AG04450 (cell line): Measurements from ENCODE around the gene SATB2. TPM values are rescaled to one million over a fixed set of nuclear protein-coding genes. Genes with fewer than 3 reads are reported as not detected.

Experiments used
- CTCF ChIA-PET: fragments of 300-600, 350-600 bp; formaldehyde crosslinking; extraction: SDS; loops from one replicate; lab custom pipeline; 2022; ENCODE audit warnings: antibody characterized with exemption, inconsistent platforms; lab: Charles Lee
- POLR2A ChIA-PET: fragments of 350-600 bp; formaldehyde crosslinking; extraction: SDS; loops from one replicate; lab custom pipeline; 2021; ENCODE audit warnings: antibody characterized with exemption, inconsistent platforms; lab: Yijun Ruan, JAX
- DNase-seq: peaks from one replicate; pipeline ENCODE4 v3.0.0-alpha.2; 2011; ENCODE audit warnings: low read depth, low spot score
- H3K27ac ChIP-seq: one replicate; pipeline ENCODE4 v1.5.1; 2012; ENCODE audit warnings: low read depth, low read length, control low read depth
- H3K27me3 ChIP-seq: one replicate; pipeline ENCODE4 v1.6.0; 2012; ENCODE audit warnings: low read length; ENCODE audit not compliant: control insufficient read depth, insufficient read depth
- H3K4me3 ChIP-seq: 2 replicates; pipeline ENCODE4 v1.5.1; 2011; ENCODE audit warnings: mild to moderate bottlenecking, low read depth, low read length, control low read depth
- H3K9me3 ChIP-seq: 2 replicates; pipeline ENCODE4 v1.5.1; 2012; ENCODE audit warnings: low read length; ENCODE audit not compliant: control insufficient read depth, insufficient read depth
- CTCF ChIP-seq: IDR thresholded peaks from 2 replicates; pipeline ENCODE4 v1.5.1; 2011; ENCODE audit warnings: low read depth, low read length, control low read depth, inconsistent platforms
- polyA plus RNA-seq: library from polyadenylated mRNA; depleted of rRNA; stranded (reverse); fragments of >200 nt; gene quantifications from 2 replicates; pipeline ENCODE4 v1.2.3, GENCODE V29; 2011

Gene SATB2
- polyA plus RNA-seq, 1 experiment, result 5.0 TPM

GRCh38 chr2:199480966-199481365 is 23.2 kb upstream of the SATB2 start:
- DNase-seq, result no peak
- H3K27ac ChIP-seq, result no peak overlapping the region
- no peak overlapping the region for H3K4me3 ChIP-seq
- peaks cover 2% of the 10 kb centered on the region for H3K27me3 ChIP-seq
- TF ChIP-seq CTCF, result no peak
- POLR2A ChIA-PET, result no interaction called here
- CTCF ChIA-PET, result interaction anchor here (1.6 to 2.6 kb wide), 2 partner anchors 9 to 11 kb away, joined by 3 to 12 read pairs; no protein-coding TSS in a partner anchor
- no peaks in the 10 kb centered on the region for H3K9me3 ChIP-seq

GRCh38 chr2:199477277-199477834 is 19.6 kb upstream of the SATB2 start:
- TF ChIP-seq CTCF, result no peak
- no peak overlapping the region for H3K4me3 ChIP-seq
- H3K27me3 ChIP-seq, result peaks cover 13% of the 10 kb centered on the region
- H3K27ac ChIP-seq, result no peak overlapping the region
- no peak for DNase-seq
- H3K9me3 ChIP-seq, result no peaks in the 10 kb centered on the region
- ChIA-PET CTCF (interaction anchor here (0.6 to 6.4 kb wide), 5 partner anchors 7 to 1164 kb away, joined by 3 to 51 read pairs (median 3); no protein-coding TSS in a partner anchor), POLR2A (no interaction called here)

DNA sequence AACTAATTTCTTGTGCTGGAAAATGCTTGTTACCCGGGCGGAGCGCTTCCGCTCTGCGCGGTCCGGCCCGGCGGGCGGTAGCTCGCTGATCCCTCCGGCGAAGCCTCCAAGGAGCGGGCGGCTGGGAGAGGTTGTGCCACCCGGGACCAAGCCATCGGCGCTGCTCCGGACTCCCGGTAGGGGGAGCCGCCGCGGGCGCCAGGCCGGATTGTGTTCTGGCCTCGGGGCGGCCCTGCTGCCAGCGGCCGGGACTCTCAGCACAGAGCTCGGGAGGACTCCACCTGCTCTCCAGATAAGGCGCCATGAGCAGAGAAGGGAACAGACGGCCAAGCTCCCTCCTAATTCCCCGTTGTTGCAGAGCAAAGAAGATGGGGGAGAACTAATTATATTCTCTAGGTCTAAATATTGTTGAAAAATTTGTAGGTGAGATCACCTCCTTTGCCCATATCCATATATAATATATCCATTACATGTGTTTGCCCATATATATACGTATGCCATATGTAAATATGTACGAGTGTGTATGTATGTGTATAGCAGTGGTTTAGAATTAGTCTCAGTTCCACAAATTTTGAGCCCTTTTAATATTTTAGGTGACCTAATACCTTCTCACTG is 13.8 kb upstream of the SATB2 start:
- DNase-seq, result no peak
- ChIA-PET CTCF (interaction anchor here (0.6 to 4.9 kb wide), 38 partner anchors 9 to 1800 kb away, joined by 3 to 33 read pairs (median 4); no protein-coding TSS in a partner anchor), POLR2A (no interaction called here)
- H3K27ac ChIP-seq, result no peak overlapping the region
- no peak overlapping the region for H3K4me3 ChIP-seq
- H3K27me3 ChIP-seq, result peaks cover 60% of the 10 kb centered on the region
- TF ChIP-seq CTCF, result peak; percentile 78
- H3K9me3 ChIP-seq, result no peaks in the 10 kb centered on the region; the same call in 1 of the 2 replicates

GRCh38 chr2:199470672-199471442 is 13.1 kb upstream of the SATB2 start:
- no peak for DNase-seq
- no peak overlapping the region for H3K27ac ChIP-seq
- no peak for TF ChIP-seq CTCF
- no peak overlapping the region for H3K4me3 ChIP-seq
- POLR2A ChIA-PET, result no interaction called here
- H3K27me3 ChIP-seq, result peaks cover 67% of the 10 kb centered on the region
- CTCF ChIA-PET, result interaction anchor here (0.6 to 4.9 kb wide), 36 partner anchors 8 to 1799 kb away, joined by 3 to 33 read pairs (median 4); no protein-coding TSS in a partner anchor
- H3K9me3 ChIP-seq, result no peaks in the 10 kb centered on the region; the same call in 1 of the 2 replicates

DNA sequence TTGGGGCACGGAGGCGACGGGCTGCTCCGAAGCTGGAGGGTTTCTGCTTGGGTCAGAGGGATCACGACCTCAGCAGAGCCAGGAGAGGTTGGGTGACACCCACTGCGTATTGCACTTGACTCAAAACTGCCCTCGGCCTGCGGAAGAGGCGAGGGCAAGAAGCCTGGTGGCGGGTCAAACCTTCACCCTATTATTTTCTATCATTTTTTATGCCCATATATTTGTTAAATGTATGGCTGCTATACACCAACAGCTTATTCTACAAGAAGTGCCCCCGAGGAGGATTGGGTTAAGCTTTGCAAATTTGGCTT is 12.6 kb upstream of the SATB2 start:
- Histone ChIP-seq H3K9me3 (no peaks in the 10 kb centered on the region; the same call in 1 of the 2 replicates), H3K27me3 (peaks cover 72% of the 10 kb centered on the region), H3K27ac (no peak overlapping the region), H3K4me3 (no peak overlapping the region)
- no peak for TF ChIP-seq CTCF
- DNase-seq, result no peak
- ChIA-PET CTCF (interaction anchor here (0.9 to 4.9 kb wide), 12 partner anchors 7 to 1161 kb away, joined by 3 to 33 read pairs (median 6); no protein-coding TSS in a partner anchor), POLR2A (no interaction called here)
